GM18907 (cell line): ENCODE results near the gene RAVER2.

ENCODE experiments used
- ATAC-seq: cut with Tn5 transposase; IDR thresholded peaks from one replicate; pipeline ENCODE4 v1.9.1; 2021; ENCODE audit warnings: mild to moderate bottlenecking, moderate library complexity; ENCODE audit not compliant: unreplicated experiment

RAVER2 gene

GRCh38 chr1:64873576-64873975 is 128.7 kb downstream of the RAVER2 start:
- no peak for ATAC-seq

DNA sequence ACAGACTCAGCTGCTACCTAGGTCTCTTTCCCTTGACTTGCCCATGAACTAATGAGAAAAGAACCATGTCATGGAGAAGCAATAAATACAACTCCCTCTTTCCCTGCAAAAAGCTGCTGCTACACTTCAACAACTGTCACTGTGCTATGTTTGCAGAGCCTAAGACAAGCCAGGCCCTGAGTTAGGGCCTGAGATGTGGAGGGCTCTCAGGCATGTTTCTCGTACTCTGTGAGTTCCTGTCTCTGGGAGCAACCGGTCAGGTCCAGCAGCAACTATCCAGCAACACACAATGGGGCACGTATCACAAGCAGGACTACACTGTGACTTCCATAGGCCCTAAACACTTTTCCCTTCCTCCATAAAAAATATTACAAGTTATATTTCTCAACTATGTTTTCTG is 129.8 kb downstream of the RAVER2 start:
- no peak for ATAC-seq

- ATAC-seq, result no peak
Observed at GRCh38 chr1:64875101-64875500, 130.2 kb downstream of the RAVER2 start.

GRCh38 chr1:64875606-64876005 is 130.7 kb downstream of the RAVER2 start:
- ATAC-seq, result no peak

- no peak for ATAC-seq
Observed at GRCh38 chr1:64877151-64877550, 132.3 kb downstream of the RAVER2 start.

- no peak for ATAC-seq
Observed at GRCh38 chr1:64877598-64877997, 132.7 kb downstream of the RAVER2 start.

DNA sequence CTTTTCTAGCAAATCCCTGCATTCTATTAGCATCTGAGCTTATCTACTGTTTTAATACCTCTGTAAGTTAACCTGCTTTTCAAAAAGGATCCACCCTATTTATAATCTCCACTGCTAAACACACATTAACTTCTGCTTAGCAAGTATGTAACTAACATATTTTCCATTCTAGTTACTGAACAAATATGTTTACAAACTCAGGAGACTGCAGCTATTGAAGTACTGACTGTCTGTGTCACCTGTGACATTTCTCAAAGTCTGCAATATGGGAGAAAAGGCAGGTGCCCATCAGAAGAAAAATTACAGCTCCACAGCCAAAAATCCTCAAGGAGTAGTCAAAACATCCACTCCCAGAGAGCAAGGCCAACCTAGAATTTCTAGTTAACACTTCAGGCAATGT is 133.2 kb downstream of the RAVER2 start:
- ATAC-seq, result no peak

DNA sequence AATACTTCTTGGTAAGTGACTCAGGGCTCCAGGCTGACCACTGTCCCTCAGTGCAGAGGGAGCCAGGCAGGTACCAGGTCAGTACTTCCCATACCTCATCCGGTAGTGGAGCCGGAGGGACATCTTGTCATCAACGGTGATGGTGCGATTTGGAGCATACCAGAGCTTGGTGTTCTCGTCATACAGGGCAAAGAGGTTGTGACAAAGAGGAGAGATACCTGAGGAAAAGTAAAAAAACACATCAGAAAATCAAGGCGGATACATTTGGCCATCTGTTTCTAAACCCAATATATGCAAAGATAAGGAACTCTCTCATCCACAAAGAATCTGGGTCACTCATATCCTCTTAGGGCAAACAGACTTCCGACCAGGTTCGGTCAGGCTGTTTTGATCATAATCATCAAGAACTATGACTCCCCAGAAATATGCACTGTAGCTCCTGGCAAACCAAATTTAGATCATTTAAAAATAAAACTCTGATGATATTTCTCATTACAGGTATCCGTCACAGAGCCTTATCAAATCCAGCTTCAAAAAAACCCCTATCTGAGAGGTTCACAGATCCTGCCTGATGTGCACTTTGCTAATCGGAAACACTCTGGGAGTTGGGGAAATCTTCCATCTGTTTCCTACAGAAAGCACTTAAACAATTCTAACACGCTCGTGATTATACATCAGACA is 134.2 kb downstream of the RAVER2 start:
- no peak for ATAC-seq

DNA sequence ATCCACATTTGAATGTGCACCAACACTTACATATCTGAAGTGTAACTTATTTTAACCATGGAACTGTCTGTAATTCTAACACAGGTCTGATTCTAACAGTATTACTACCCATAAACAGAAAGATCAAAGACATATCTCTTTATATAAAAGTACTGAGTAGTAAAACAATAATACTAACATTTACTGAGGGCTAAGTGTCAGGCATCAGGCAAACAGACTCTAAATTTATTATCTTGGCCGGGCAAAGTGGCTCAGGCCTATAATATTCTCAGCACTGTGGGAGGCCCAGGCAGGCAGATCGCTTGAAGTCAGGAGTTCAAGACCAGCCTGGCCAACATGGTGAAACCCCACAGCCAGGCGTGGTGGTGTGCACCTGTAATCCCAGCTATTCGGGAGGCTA is 135.6 kb downstream of the RAVER2 start:
- ATAC-seq, result no peak

GRCh38 chr1:64881281-64881680 is 136.4 kb downstream of the RAVER2 start:
- no peak for ATAC-seq
